ENCODE results near the gene LUC7L3.

- TF ChIP-seq ZNF501 (tag by site-specific recombination; IDR thresholded peaks at IDR 0.05) (no peak), ZNF335 (tag by site-specific recombination; conservative IDR thresholded peaks at IDR 0.05) (no peak), YY1 (tag by site-specific recombination; IDR thresholded peaks at IDR 0.05) (no peak), SP2 (tag by site-specific recombination; IDR thresholded peaks at IDR 0.05) (no peak), ZBTB6 (tag by site-specific recombination; IDR thresholded peaks at IDR 0.05) (no peak), CTCF (tag by site-specific recombination; IDR thresholded peaks at IDR 0.05) (no peak), ZNF704 (tag by site-specific recombination; IDR thresholded peaks at IDR 0.05) (no peak), ZBTB49 (tag by site-specific recombination; IDR thresholded peaks at IDR 0.05; ENCODE audit: low read depth) (no peak), ZNF843 (tag by site-specific recombination; IDR thresholded peaks at IDR 0.05) (no peak), ZNF791 (tag by site-specific recombination; IDR thresholded peaks at IDR 0.05) (no peak), ZNF596 (tag by site-specific recombination; IDR thresholded peaks at IDR 0.05) (no peak), ZNF48 (tag by site-specific recombination; IDR thresholded peaks at IDR 0.05) (no peak), ZNF530 (tag by site-specific recombination; IDR thresholded peaks at IDR 0.05; ENCODE audit: low read depth) (no peak), ZNF561 (tag by site-specific recombination; IDR thresholded peaks at IDR 0.05; ENCODE audit: borderline replicate concordance) (no peak)
These were observed 86.1 kb downstream of the LUC7L3 start for GRCh38 chr17:50805486-50805885.
